Tibial artery (tissue), 4 donors: ENCODE data around the gene ABTB2.

Source experiments
- DNase-seq, 2 donors: peaks; one replicate each; pipeline ENCODE4 v3.0.0-alpha.2; 2019
- H3K27ac ChIP-seq, 2 donors: fragments of 200-600 bp; sonication (generic) in 1 of 2; 1 replicate in 1 of 2; 2 replicates in 1 of 2; pipeline ENCODE4 v1.5.1; 2018 to 2019; ENCODE audit warnings: mild to moderate bottlenecking in 1 of 2
- H3K27me3 ChIP-seq, 2 donors: fragments of 200-600 bp; sonication (generic) in 1 of 2; one replicate each; pipeline versions ENCODE4 v1.5.1 to v1.6.0; 2016 to 2019
- H3K36me3 ChIP-seq, 3 donors: fragments of 200-600 bp; sonication (generic) in 2 of 3; one replicate each; pipeline ENCODE4 v1.5.1; 2016 to 2019; ENCODE audit warnings: mild to moderate bottlenecking in 2 of 3
- H3K4me1 ChIP-seq, 4 donors: fragments of 200-600 bp; sonication (generic) in 2 of 4; 1 replicate in 3 of 4; 2 replicates in 1 of 4; pipeline ENCODE4 v1.5.1; 2016 to 2019
- H3K4me3 ChIP-seq, 2 donors: fragments of 200-600 bp; sonication (generic) in 1 of 2; 1 replicate in 1 of 2; 2 replicates in 1 of 2; pipeline ENCODE4 v1.5.1; 2018 to 2019; ENCODE audit warnings: mild to moderate bottlenecking in 2 of 2
- H3K9me3 ChIP-seq, 3 donors: fragments of 200-600 bp; sonication (generic) in 1 of 3; one replicate each; pipeline ENCODE4 v1.5.1; 2016 to 2019
- CTCF ChIP-seq, 2 experiments: fragments of 200-600 bp in 1 of 2; fragments of 450-650 bp in 1 of 2; IDR thresholded peaks; one replicate each; pipeline ENCODE4 v1.5.1; 2017 to 2019; ENCODE audit warnings: antibody characterized with exemption in 2 of 2, mild to moderate bottlenecking in 1 of 2, moderate library complexity in 1 of 2
- intact Hi-C: fragments of 100-400 bp; cut with DNase I; formaldehyde crosslinking; loops from one replicate; pipeline ENCODE4 v1.15.0; 2023; ENCODE audit warnings: low total_unique reads

Gene ABTB2

GRCh38 chr11:34162493-34162820, 195.4 kb downstream of the ABTB2 start:
- Histone ChIP-seq H3K36me3 (peaks cover 6 to 70% (median 61%) of the 10 kb centered on the region in 3 donors), H3K4me3 (no peak overlapping the region), H3K27me3 (no peaks in the 10 kb centered on the region), H3K27ac (no peak overlapping the region), H3K9me3 (no peaks in the 10 kb centered on the region), H3K4me1 (peaks cover 0 to 1% (median under 1%) of the 10 kb centered on the region in 4 donors)
- TF ChIP-seq CTCF (IDR thresholded peaks at IDR 0.05) = no peak
- DNase-seq = no peak
- intact Hi-C loops = loop anchor here (10.0 kb wide), 1 partner anchor 158 kb away; no protein-coding TSS in a partner anchor

- H3K27ac ChIP-seq = no peak overlapping the region
- TF ChIP-seq CTCF (IDR thresholded peaks at IDR 0.05) = no peak
- DNase-seq = no peak
- H3K27me3 ChIP-seq = no peaks in the 10 kb centered on the region
- no peak overlapping the region for H3K4me3 ChIP-seq
- intact Hi-C loops = loop anchor here (10.0 kb wide), 1 partner anchor 157 kb away; no protein-coding TSS in a partner anchor
- H3K9me3 ChIP-seq = no peaks in the 10 kb centered on the region
- peaks cover 0 to 7% (median 5%) of the 10 kb centered on the region in 4 donors for H3K4me1 ChIP-seq
- H3K36me3 ChIP-seq = peaks cover 6 to 65% (median 57%) of the 10 kb centered on the region in 3 donors
Measured at GRCh38 chr11:34161812-34162492, 195.9 kb downstream of the ABTB2 start.

- Histone ChIP-seq H3K27ac (no peak overlapping the region), H3K9me3 (no peaks in the 10 kb centered on the region), H3K4me3 (no peak overlapping the region), H3K4me1 (peaks cover 0 to 11% (median 7%) of the 10 kb centered on the region in 4 donors), H3K27me3 (no peaks in the 10 kb centered on the region), H3K36me3 (peaks cover 6 to 60% (median 51%) of the 10 kb centered on the region in 3 donors)
- DNase-seq = no peak
- no peak for TF ChIP-seq CTCF (IDR thresholded peaks at IDR 0.05)
- intact Hi-C loops = loop anchor here (10.0 kb wide), 1 partner anchor 157 kb away; no protein-coding TSS in a partner anchor
Measured at GRCh38 chr11:34161361-34161760, 196.4 kb downstream of the ABTB2 start.

- peaks cover 6 to 60% (median 51%) of the 10 kb centered on the region in 3 donors for H3K36me3 ChIP-seq
Measured at GRCh38 chr11:34160791-34161190, 197.0 kb downstream of the ABTB2 start.

GRCh38 chr11:34160049-34160721, 197.6 kb downstream of the ABTB2 start:
- TF ChIP-seq CTCF (IDR thresholded peaks at IDR 0.05) = no peak
- Histone ChIP-seq H3K27ac (no peak overlapping the region), H3K27me3 (no peaks in the 10 kb centered on the region), H3K9me3 (no peaks in the 10 kb centered on the region), H3K36me3 (peaks cover 6 to 60% (median 51%) of the 10 kb centered on the region in 3 donors), H3K4me1 (peaks cover 0 to 22% (median 18%) of the 10 kb centered on the region in 4 donors), H3K4me3 (no peak overlapping the region)
- no peak for DNase-seq
- intact Hi-C loops = loop anchor here (10.0 kb wide), 1 partner anchor 155 kb away; no protein-coding TSS in a partner anchor

More at GRCh38 chr11:34160791-34161190, 197.0 kb downstream of the ABTB2 start:
- no peak overlapping the region for H3K27ac ChIP-seq
- no peaks in the 10 kb centered on the region for H3K9me3 ChIP-seq
- no peak for DNase-seq
- H3K4me3 ChIP-seq = no peak overlapping the region
- intact Hi-C loops = loop anchor here (10.0 kb wide), 1 partner anchor 156 kb away; no protein-coding TSS in a partner anchor
- no peaks in the 10 kb centered on the region for H3K27me3 ChIP-seq
- TF ChIP-seq CTCF (IDR thresholded peaks at IDR 0.05) = no peak
- H3K4me1 ChIP-seq = peaks cover 0 to 16% (median 12%) of the 10 kb centered on the region in 4 donors
